K562 (cell line): ENCODE data around the gene ZNF335. TPM values are rescaled to one million over a fixed set of nuclear protein-coding genes. Genes with fewer than 3 reads are reported as not detected.
A peak's percentile ranks its signal among the peaks of the same experiment; 100 is the strongest.

Experiments
- ADNP ChIP-seq: fragments of 200-800 bp; sonication (Bioruptor generic); IDR thresholded peaks from 2 replicates; pipeline ENCODE4 v1.6.1; 2016; ENCODE audit warnings: missing genetic modification characterization, missing compliant biosample characterization
- ARHGAP35 ChIP-seq: fragments of 450-650 bp; IDR thresholded peaks from 2 replicates; pipeline ENCODE4 v1.6.1; 2018; ENCODE audit not compliant: partially characterized antibody
- CREB3 ChIP-seq: fragments of 450-650 bp; conservative IDR thresholded peaks from 2 replicates; pipeline ENCODE4 v1.6.1; 2016; ENCODE audit warnings: missing genetic modification characterization, low read depth, mild to moderate bottlenecking, missing compliant biosample characterization, moderate library complexity
- HOMEZ ChIP-seq: fragments of 250-450 bp; sonication (Bioruptor Pico); IDR thresholded peaks from 2 replicates; pipeline ENCODE4 v1.4.0; 2020; ENCODE audit warnings: mild to moderate bottlenecking, moderate library complexity
- KHSRP ChIP-seq: fragments of 450-650 bp; IDR thresholded peaks from 2 replicates; pipeline ENCODE4 v1.6.1; 2017
- MTF1 ChIP-seq: fragments of 250-450 bp; sonication (Bioruptor Pico); IDR thresholded peaks from 2 replicates; pipeline ENCODE4 v1.9.0; 2021; ENCODE audit warnings: moderate library complexity, mild to moderate bottlenecking, inconsistent platforms, borderline replicate concordance
- NFE2 ChIP-seq: IDR thresholded peaks from 2 replicates; pipeline ENCODE4 v1.6.1; 2014; ENCODE audit warnings: antibody characterized with exemption, low read depth
- SMAD4 ChIP-seq: fragments of 250-450 bp; sonication (Bioruptor Pico); conservative IDR thresholded peaks from 2 replicates; pipeline ENCODE4 v1.8.0; 2021; ENCODE audit warnings: inconsistent platforms, mild to moderate bottlenecking, moderate library complexity
- ZNF184 ChIP-seq: sonication (generic); formaldehyde crosslinking; IDR thresholded peaks from 2 replicates; pipeline ENCODE4 v1.5.0; 2020; ENCODE audit warnings: missing genetic modification reagents
- ZNF224 ChIP-seq: sonication (generic); formaldehyde crosslinking; IDR thresholded peaks from 2 replicates; pipeline ENCODE4 v1.8.0; 2022; ENCODE audit warnings: mild to moderate bottlenecking, missing genetic modification reagents
- polyA plus RNA-seq, 8 experiments: library from polyadenylated mRNA; depleted of rRNA in 4 of 8; stranded (reverse) in 5 of 8; unstranded in 3 of 8; fragments of >200 nt; fragmentation: Nextera tagmentation in 2 of 8; fragmentation: Illumina TruSeq in 1 of 8; extraction: Ambion mirVana in 2 of 8; extraction: Trizol in 1 of 8; gene quantifications; 2 replicates each; pipeline versions ENCODE4 v1.2.1 to v1.2.3, GENCODE V29; 2011 to 2014; ENCODE audit warnings: inconsistent platforms in 1 of 8, missing spikeins in 1 of 8
- total RNA-seq, 7 experiments: library from RNA; depleted of rRNA in 6 of 7; stranded (reverse); fragments of >200 nt in 6 of 7; fragmentation: Illumina TruSeq in 2 of 7; extraction: Trizol in 2 of 7; gene quantifications; 2 replicates each; pipeline versions ENCODE4 v1.2.1 to v1.2.3, GENCODE V29; 2011 to 2021; ENCODE audit warnings: low replicate concordance in 1 of 7
- TF ChIP-seq, protein P1 (sequence below): fragments of 200-600 bp; sonication (generic); IDR thresholded peaks from one replicate; pipeline ENCODE4 v1.6.1; 2012; ENCODE audit warnings: mild to moderate bottlenecking, low read depth, low read length, inconsistent platforms
- TF ChIP-seq, protein P2 (sequence below): sonication (generic); formaldehyde crosslinking; IDR thresholded peaks from 2 replicates; pipeline ENCODE4 v1.5.0; 2020; ENCODE audit warnings: missing genetic modification reagents

Gene ZNF335
- total and polyA plus RNA-seq, 9 of the 15 experiments (the other 6 are each of a cell fraction or from before 2014, with no cell fraction given): 0.39 to 16.0 (median 7.6) TPM

- TF ChIP-seq, protein P1, sequence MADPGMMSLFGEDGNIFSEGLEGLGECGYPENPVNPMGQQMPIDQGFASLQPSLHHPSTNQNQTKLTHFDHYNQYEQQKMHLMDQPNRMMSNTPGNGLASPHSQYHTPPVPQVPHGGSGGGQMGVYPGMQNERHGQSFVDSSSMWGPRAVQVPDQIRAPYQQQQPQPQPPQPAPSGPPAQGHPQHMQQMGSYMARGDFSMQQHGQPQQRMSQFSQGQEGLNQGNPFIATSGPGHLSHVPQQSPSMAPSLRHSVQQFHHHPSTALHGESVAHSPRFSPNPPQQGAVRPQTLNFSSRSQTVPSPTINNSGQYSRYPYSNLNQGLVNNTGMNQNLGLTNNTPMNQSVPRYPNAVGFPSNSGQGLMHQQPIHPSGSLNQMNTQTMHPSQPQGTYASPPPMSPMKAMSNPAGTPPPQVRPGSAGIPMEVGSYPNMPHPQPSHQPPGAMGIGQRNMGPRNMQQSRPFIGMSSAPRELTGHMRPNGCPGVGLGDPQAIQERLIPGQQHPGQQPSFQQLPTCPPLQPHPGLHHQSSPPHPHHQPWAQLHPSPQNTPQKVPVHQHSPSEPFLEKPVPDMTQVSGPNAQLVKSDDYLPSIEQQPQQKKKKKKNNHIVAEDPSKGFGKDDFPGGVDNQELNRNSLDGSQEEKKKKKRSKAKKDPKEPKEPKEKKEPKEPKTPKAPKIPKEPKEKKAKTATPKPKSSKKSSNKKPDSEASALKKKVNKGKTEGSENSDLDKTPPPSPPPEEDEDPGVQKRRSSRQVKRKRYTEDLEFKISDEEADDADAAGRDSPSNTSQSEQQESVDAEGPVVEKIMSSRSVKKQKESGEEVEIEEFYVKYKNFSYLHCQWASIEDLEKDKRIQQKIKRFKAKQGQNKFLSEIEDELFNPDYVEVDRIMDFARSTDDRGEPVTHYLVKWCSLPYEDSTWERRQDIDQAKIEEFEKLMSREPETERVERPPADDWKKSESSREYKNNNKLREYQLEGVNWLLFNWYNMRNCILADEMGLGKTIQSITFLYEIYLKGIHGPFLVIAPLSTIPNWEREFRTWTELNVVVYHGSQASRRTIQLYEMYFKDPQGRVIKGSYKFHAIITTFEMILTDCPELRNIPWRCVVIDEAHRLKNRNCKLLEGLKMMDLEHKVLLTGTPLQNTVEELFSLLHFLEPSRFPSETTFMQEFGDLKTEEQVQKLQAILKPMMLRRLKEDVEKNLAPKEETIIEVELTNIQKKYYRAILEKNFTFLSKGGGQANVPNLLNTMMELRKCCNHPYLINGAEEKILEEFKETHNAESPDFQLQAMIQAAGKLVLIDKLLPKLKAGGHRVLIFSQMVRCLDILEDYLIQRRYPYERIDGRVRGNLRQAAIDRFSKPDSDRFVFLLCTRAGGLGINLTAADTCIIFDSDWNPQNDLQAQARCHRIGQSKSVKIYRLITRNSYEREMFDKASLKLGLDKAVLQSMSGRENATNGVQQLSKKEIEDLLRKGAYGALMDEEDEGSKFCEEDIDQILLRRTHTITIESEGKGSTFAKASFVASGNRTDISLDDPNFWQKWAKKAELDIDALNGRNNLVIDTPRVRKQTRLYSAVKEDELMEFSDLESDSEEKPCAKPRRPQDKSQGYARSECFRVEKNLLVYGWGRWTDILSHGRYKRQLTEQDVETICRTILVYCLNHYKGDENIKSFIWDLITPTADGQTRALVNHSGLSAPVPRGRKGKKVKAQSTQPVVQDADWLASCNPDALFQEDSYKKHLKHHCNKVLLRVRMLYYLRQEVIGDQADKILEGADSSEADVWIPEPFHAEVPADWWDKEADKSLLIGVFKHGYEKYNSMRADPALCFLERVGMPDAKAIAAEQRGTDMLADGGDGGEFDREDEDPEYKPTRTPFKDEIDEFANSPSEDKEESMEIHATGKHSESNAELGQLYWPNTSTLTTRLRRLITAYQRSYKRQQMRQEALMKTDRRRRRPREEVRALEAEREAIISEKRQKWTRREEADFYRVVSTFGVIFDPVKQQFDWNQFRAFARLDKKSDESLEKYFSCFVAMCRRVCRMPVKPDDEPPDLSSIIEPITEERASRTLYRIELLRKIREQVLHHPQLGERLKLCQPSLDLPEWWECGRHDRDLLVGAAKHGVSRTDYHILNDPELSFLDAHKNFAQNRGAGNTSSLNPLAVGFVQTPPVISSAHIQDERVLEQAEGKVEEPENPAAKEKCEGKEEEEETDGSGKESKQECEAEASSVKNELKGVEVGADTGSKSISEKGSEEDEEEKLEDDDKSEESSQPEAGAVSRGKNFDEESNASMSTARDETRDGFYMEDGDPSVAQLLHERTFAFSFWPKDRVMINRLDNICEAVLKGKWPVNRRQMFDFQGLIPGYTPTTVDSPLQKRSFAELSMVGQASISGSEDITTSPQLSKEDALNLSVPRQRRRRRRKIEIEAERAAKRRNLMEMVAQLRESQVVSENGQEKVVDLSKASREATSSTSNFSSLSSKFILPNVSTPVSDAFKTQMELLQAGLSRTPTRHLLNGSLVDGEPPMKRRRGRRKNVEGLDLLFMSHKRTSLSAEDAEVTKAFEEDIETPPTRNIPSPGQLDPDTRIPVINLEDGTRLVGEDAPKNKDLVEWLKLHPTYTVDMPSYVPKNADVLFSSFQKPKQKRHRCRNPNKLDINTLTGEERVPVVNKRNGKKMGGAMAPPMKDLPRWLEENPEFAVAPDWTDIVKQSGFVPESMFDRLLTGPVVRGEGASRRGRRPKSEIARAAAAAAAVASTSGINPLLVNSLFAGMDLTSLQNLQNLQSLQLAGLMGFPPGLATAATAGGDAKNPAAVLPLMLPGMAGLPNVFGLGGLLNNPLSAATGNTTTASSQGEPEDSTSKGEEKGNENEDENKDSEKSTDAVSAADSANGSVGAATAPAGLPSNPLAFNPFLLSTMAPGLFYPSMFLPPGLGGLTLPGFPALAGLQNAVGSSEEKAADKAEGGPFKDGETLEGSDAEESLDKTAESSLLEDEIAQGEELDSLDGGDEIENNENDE: no peak
- no peak for TF ChIP-seq HOMEZ (CRISPR knock-in tag)
- TF ChIP-seq ADNP: no peak
- peak; percentile 78 for TF ChIP-seq NFE2
- TF ChIP-seq ZNF224: peak; percentile 5; the same call in 1 of the 2 replicates
- no peak for TF ChIP-seq CREB3 (tag)
- TF ChIP-seq ZNF184 (CRISPR knock-in tag): no peak
- TF ChIP-seq ARHGAP35: no peak
- TF ChIP-seq, protein P2, sequence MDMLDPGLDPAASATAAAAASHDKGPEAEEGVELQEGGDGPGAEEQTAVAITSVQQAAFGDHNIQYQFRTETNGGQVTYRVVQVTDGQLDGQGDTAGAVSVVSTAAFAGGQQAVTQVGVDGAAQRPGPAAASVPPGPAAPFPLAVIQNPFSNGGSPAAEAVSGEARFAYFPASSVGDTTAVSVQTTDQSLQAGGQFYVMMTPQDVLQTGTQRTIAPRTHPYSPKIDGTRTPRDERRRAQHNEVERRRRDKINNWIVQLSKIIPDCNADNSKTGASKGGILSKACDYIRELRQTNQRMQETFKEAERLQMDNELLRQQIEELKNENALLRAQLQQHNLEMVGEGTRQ (CRISPR knock-in tag): no peak
- peak; percentile 16 for TF ChIP-seq KHSRP
- no peak for TF ChIP-seq MTF1 (CRISPR knock-in tag)
- no peak for TF ChIP-seq SMAD4
Measured at GRCh38 chr20:45972500-45973183, 639 bp upstream of the ZNF335 start (continued).
